22Rv1 (cell line): Measurements from ENCODE around the gene OR5J2.

Source experiments
- ZFX ChIP-seq: fragments of 450-650 bp; IDR thresholded peaks from 2 replicates; pipeline ENCODE4 v1.6.1; 2017; ENCODE audit warnings: antibody characterized with exemption, borderline replicate concordance
- TF ChIP-seq, protein P1 (sequence below): fragments of 450-650 bp; IDR thresholded peaks from 2 replicates; pipeline ENCODE4 v1.5.1; 2017; ENCODE audit warnings: mild to moderate bottlenecking

DNA sequence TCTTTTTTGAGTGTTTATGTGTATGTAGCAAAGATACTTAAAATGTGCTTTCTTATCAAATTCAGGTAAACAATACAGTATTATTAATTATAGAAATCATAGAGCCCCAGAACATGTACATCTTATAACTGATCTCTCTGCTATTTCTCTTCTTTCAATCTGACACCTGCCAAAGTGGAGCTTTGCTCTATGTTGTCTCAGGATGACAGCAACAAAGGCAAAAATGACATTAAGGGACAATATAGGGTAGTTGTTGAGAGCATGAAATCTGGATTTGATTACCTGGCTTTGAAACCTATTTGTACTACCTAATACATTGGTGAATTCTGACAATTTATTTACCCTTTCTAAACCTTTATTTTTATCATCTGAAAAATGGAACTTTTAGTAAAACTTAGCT is 7.0 kb downstream of the OR5J2 start:
- TF ChIP-seq, protein P1, sequence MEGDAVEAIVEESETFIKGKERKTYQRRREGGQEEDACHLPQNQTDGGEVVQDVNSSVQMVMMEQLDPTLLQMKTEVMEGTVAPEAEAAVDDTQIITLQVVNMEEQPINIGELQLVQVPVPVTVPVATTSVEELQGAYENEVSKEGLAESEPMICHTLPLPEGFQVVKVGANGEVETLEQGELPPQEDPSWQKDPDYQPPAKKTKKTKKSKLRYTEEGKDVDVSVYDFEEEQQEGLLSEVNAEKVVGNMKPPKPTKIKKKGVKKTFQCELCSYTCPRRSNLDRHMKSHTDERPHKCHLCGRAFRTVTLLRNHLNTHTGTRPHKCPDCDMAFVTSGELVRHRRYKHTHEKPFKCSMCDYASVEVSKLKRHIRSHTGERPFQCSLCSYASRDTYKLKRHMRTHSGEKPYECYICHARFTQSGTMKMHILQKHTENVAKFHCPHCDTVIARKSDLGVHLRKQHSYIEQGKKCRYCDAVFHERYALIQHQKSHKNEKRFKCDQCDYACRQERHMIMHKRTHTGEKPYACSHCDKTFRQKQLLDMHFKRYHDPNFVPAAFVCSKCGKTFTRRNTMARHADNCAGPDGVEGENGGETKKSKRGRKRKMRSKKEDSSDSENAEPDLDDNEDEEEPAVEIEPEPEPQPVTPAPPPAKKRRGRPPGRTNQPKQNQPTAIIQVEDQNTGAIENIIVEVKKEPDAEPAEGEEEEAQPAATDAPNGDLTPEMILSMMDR, result no peak
- no peak for TF ChIP-seq ZFX
